ENCODE data around the gene GIPC3.

Gene GIPC3

GRCh38 chr19:3573162-3573857 is 12.0 kb upstream of the GIPC3 start (continued):
- TF ChIP-seq PATZ1 (tag by site-specific recombination; IDR thresholded peaks at IDR 0.05) (peak; percentile 96), ZNF768 (tag by site-specific recombination; IDR thresholded peaks at IDR 0.05) (no peak), ZNF830 (tag by site-specific recombination; IDR thresholded peaks at IDR 0.05; ENCODE audit: low read depth) (no peak), ZNF24 (tag by site-specific recombination; IDR thresholded peaks at IDR 0.05) (no peak), ZSCAN16 (tag by site-specific recombination; IDR thresholded peaks at IDR 0.05) (no peak), ZNF560 (tag by site-specific recombination; IDR thresholded peaks at IDR 0.05; ENCODE audit: borderline replicate concordance) (no peak), ZNF19 (tag by site-specific recombination; IDR thresholded peaks at IDR 0.05; ENCODE audit: low read depth) (no peak), ZNF423 (tag by site-specific recombination; IDR thresholded peaks at IDR 0.05) (peak; percentile 91), OVOL3 (tag by site-specific recombination; IDR thresholded peaks at IDR 0.05) (no peak), CTCF (tag by site-specific recombination; IDR thresholded peaks at IDR 0.05) (no peak), TCF7L2 (IDR thresholded peaks at IDR 0.05; ENCODE audit: borderline replicate concordance, low read depth, low read length) (no peak), KLF9 (tag by site-specific recombination; IDR thresholded peaks at IDR 0.05; ENCODE audit: low read depth) (0 out of 2 replicates have a peak, but pooled peaks have one; percentile 5), SETDB1 (IDR thresholded peaks at IDR 0.05; ENCODE audit: insufficient read length, low read length) (no peak), ZNF18 (tag by site-specific recombination; IDR thresholded peaks at IDR 0.05) (peak; percentile 22; the same call in 1 of the 2 replicates), ZNF658 (tag by site-specific recombination; IDR thresholded peaks at IDR 0.05) (no peak), ZSCAN18 (tag by site-specific recombination; IDR thresholded peaks at IDR 0.05) (no peak), ZNF549 (tag by site-specific recombination; IDR thresholded peaks at IDR 0.05) (no peak), ZNF274 (IDR thresholded peaks at IDR 0.05; ENCODE audit: low read length) (no peak), ZNF274 (tag by site-specific recombination; IDR thresholded peaks at IDR 0.05; ENCODE audit: borderline replicate concordance) (no peak), ZNF362 (tag by site-specific recombination; IDR thresholded peaks at IDR 0.05) (no peak), ZNF132 (tag by site-specific recombination; IDR thresholded peaks at IDR 0.05; ENCODE audit: borderline replicate concordance) (no peak), FEZF1 (tag by site-specific recombination; IDR thresholded peaks at IDR 0.05) (no peak), ZFP37 (tag by site-specific recombination; IDR thresholded peaks at IDR 0.05) (no peak), ZNF302 (tag by site-specific recombination; IDR thresholded peaks at IDR 0.05; ENCODE audit: low read depth) (no peak), ZNF146 (tag by site-specific recombination; IDR thresholded peaks at IDR 0.05) (0 out of 2 replicates have a peak, but pooled peaks have one; percentile 7), ZNF248 (tag by site-specific recombination; IDR thresholded peaks at IDR 0.05) (no peak), HOXA7 (CRISPR knock-in tag; IDR thresholded peaks at IDR 0.05; ENCODE audit: borderline replicate concordance) (no peak), ZNF366 (tag by site-specific recombination; conservative IDR thresholded peaks at IDR 0.05) (no peak), INSM2 (tag by site-specific recombination; IDR thresholded peaks at IDR 0.05) (peak; percentile 35; the same call in 1 of the 2 replicates), ZNF350 (tag by site-specific recombination; IDR thresholded peaks at IDR 0.05) (no peak), ZNF10 (tag by site-specific recombination; IDR thresholded peaks at IDR 0.05) (no peak)
